GM19023 (cell line): ENCODE measurements around the gene SNRNP200.
"Not testable (repeated sequence)": the region's sequence is repeated elsewhere in the genome, so short reads cannot be mapped to it uniquely, and the experiment has no call there.

Experiments used
- ATAC-seq: cut with Tn5 transposase; IDR thresholded peaks from one replicate; pipeline ENCODE4 v1.9.1; 2021; ENCODE audit warnings: mild to moderate bottlenecking, moderate library complexity; ENCODE audit not compliant: unreplicated experiment

SNRNP200 gene

GRCh38 chr2:96325041-96325883, 19.9 kb upstream of the SNRNP200 start, which contains the start of gene ITPRIPL1:
Gene ITPRIPL1 (plus strand): TSS chr2:96325317. CDS start chr2:96325840, 523 bp downstream.
- ATAC-seq: no peak

- no peak for ATAC-seq
Measured at GRCh38 chr2:96324721-96325040, 19.3 kb upstream of the SNRNP200 start.

- no peak for ATAC-seq
Measured at GRCh38 chr2:96323849-96324248, 18.5 kb upstream of the SNRNP200 start.

GRCh38 chr2:96320728-96321622, 15.6 kb upstream of the SNRNP200 start:
- ATAC-seq: peak; percentile 18

- ATAC-seq: no peak
Measured at GRCh38 chr2:96320326-96320725, 15.0 kb upstream of the SNRNP200 start.

GRCh38 chr2:96319396-96319795, 14.1 kb upstream of the SNRNP200 start:
- no peak for ATAC-seq

- ATAC-seq: no peak
Measured at GRCh38 chr2:96318723-96319122, 13.4 kb upstream of the SNRNP200 start.

GRCh38 chr2:96317584-96317997, 12.2 kb upstream of the SNRNP200 start:
- no peak for ATAC-seq

- ATAC-seq: no peak
Measured at GRCh38 chr2:96316999-96317398, 11.7 kb upstream of the SNRNP200 start.

- no peak for ATAC-seq
Measured at GRCh38 chr2:96315400-96316071, 10.2 kb upstream of the SNRNP200 start.

- no peak for ATAC-seq
Measured at GRCh38 chr2:96315005-96315399, 9.7 kb upstream of the SNRNP200 start.

- no peak for ATAC-seq
Measured at GRCh38 chr2:96308248-96308647, 2.9 kb upstream of the SNRNP200 start.

GRCh38 chr2:96306370-96306769, 1.0 kb upstream of the SNRNP200 start:
- ATAC-seq: no peak

- peak; percentile 9 for ATAC-seq
Measured at GRCh38 chr2:96305979-96306308, 598 bp upstream of the SNRNP200 start.

- ATAC-seq: no peak
Measured at GRCh38 chr2:96304606-96305005, 740 bp downstream of the SNRNP200 start.

- ATAC-seq: no peak
Measured at GRCh38 chr2:96301865-96302264, 3.5 kb downstream of the SNRNP200 start.

- no peak for ATAC-seq
Measured at GRCh38 chr2:96296925-96297324, 8.4 kb downstream of the SNRNP200 start.

GRCh38 chr2:96294271-96294670, 11.1 kb downstream of the SNRNP200 start:
- ATAC-seq: not testable (repeated sequence)

GRCh38 chr2:96291751-96292150, 13.6 kb downstream of the SNRNP200 start:
- no peak for ATAC-seq

- no peak for ATAC-seq
Measured at GRCh38 chr2:96287273-96287856, 18.0 kb downstream of the SNRNP200 start.
